GM12878 (cell line): ENCODE measurements around the gene CENPX. TPM values are rescaled to one million over a fixed set of nuclear protein-coding genes. Genes with fewer than 3 reads are reported as not detected.

Source experiments
- ATAC-seq: fragments of 200-7000 bp; cut with Tn5 transposase; 3 replicates; pipeline ENCODE4 v1.9.1; 2020; ENCODE audit warnings: mild to moderate bottlenecking, moderate library complexity
- BruUV-seq: library from RNA; stranded (reverse); fragments of 400-500 nt; replicated peaks from 2 replicates; lab custom pipeline; 2021; lab: Mats Ljungman, UMichigan
- CTCF ChIA-PET: fragments of 300-600 bp; sonication (Branson Sonifier 250); formaldehyde crosslinking; extraction: SDS; loops from one replicate; lab custom pipeline; 2021; ENCODE audit warnings: inconsistent platforms; lab: Yijun Ruan, JAX
- POLR2A ChIA-PET: fragments of 350-600 bp; formaldehyde crosslinking; extraction: SDS; loops from one replicate; lab custom pipeline; 2021; ENCODE audit warnings: inconsistent platforms; lab: Charles Lee
- RAD21 ChIA-PET: fragments of 300-600 bp; sonication (Branson Sonifier 250); formaldehyde crosslinking; loops from one replicate; lab custom pipeline; 2023; ENCODE audit warnings: antibody characterized with exemption; ENCODE audit not compliant: unreplicated experiment; lab: Charles Lee
- SMC1A ChIA-PET: fragments of 300-600 bp; sonication (Branson Sonifier 250); formaldehyde crosslinking; loops from one replicate; lab custom pipeline; 2023; ENCODE audit not compliant: unreplicated experiment, uncharacterized antibody; lab: Charles Lee
- DNase-seq: peaks from one replicate; pipeline ENCODE4 v3.0.0-alpha.2; 2011; ENCODE audit warnings: low read depth, low spot score
- FAIRE-seq: peaks from 3 replicates; lab custom pipeline; 2011; peaks lifted over from hg19 to GRCh38; lab: Jason Lieb, UNC
- H2AFZ ChIP-seq: 2 replicates; pipeline ENCODE4 v1.6.0; 2011; ENCODE audit warnings: low read depth, low read length, control low read depth; ENCODE audit not compliant: control insufficient read depth
- H3K27ac ChIP-seq: 2 replicates; pipeline ENCODE4 v1.5.1; 2011; ENCODE audit warnings: control low read depth; ENCODE audit not compliant: control insufficient read depth, insufficient read depth
- H3K27me3 ChIP-seq, 2 experiments: replicated peaks in 1 of 2; 2 replicates each; pipeline versions ENCODE4 v1.6.0 to v1.6.1; 2011; ENCODE audit warnings: low read length in 1 of 2; ENCODE audit not compliant: control insufficient read depth in 2 of 2, insufficient read depth in 2 of 2
- H3K36me3 ChIP-seq, 2 experiments: 2 replicates each; pipeline ENCODE4 v1.5.1; 2011; ENCODE audit warnings: low read length in 1 of 2; ENCODE audit not compliant: control insufficient read depth in 2 of 2, insufficient read depth in 2 of 2
- H3K4me1 ChIP-seq: 2 replicates; pipeline ENCODE4 v1.6.1; 2011; ENCODE audit warnings: mild to moderate bottlenecking, low read length, moderate library complexity, mixed read lengths; ENCODE audit not compliant: control insufficient read depth, insufficient read depth
- H3K4me2 ChIP-seq: 2 replicates; pipeline ENCODE4 v1.6.0; 2011; ENCODE audit warnings: control low read depth; ENCODE audit not compliant: control insufficient read depth, insufficient read depth
- H3K4me3 ChIP-seq: fragments of 200-600 bp; sonication (generic); 2 replicates; pipeline ENCODE4 v1.5.1; 2016
- H3K79me2 ChIP-seq: 2 replicates; pipeline ENCODE4 v1.6.0; 2011; ENCODE audit warnings: low read length; ENCODE audit not compliant: control insufficient read depth, insufficient read depth
- H3K9ac ChIP-seq: 2 replicates; pipeline ENCODE4 v1.8.0; 2011; ENCODE audit warnings: low read length, control low read depth, mixed read lengths; ENCODE audit not compliant: control insufficient read depth, insufficient read depth
- H3K9me3 ChIP-seq: replicated peaks from 3 replicates; pipeline ENCODE4 v1.5.1; 2011; ENCODE audit warnings: mild to moderate bottlenecking, low read length; ENCODE audit not compliant: control insufficient read depth, insufficient read depth
- H4K20me1 ChIP-seq: 2 replicates; pipeline ENCODE4 v1.6.0; 2011; ENCODE audit not compliant: control insufficient read depth, insufficient read depth
- EGR1 ChIP-seq, 2 experiments: IDR thresholded peaks; 1 replicate in 1 of 2; 2 replicates in 1 of 2; pipeline ENCODE4 v1.6.1; 2011 to 2012; ENCODE audit warnings: low read depth in 2 of 2, low read length in 2 of 2, borderline replicate concordance in 1 of 2, mild to moderate bottlenecking in 1 of 2, moderate library complexity in 1 of 2
- HDAC2 ChIP-seq: fragments of 200-600 bp; sonication (generic); IDR thresholded peaks from 2 replicates; pipeline ENCODE4 v1.6.1; 2017
- RAD51 ChIP-seq: fragments of 450-650 bp; IDR thresholded peaks from 2 replicates; pipeline ENCODE4 v1.6.1; 2016; ENCODE audit warnings: moderate library complexity, mild to moderate bottlenecking, inconsistent platforms
- SIX5 ChIP-seq: IDR thresholded peaks from 2 replicates; pipeline ENCODE4 v1.6.1; 2011; ENCODE audit warnings: mild to moderate bottlenecking, low read depth, low read length, moderate library complexity; ENCODE audit not compliant: severe bottlenecking
- SPI1 ChIP-seq: IDR thresholded peaks from 2 replicates; pipeline ENCODE4 v1.6.1; 2011; ENCODE audit warnings: low read depth, mild to moderate bottlenecking, low read length, moderate library complexity, borderline replicate concordance; ENCODE audit not compliant: insufficient read depth
- ZSCAN29 ChIP-seq: fragments of 450-650 bp; IDR thresholded peaks from 2 replicates; pipeline ENCODE4 v1.6.1; 2017; ENCODE audit warnings: mild to moderate bottlenecking, moderate library complexity
- WGBS: methylation state at CpG from one replicate; pipeline ENCODE4 v1.1.6; 2016; ENCODE audit warnings: low lambda C conversion rate; ENCODE audit not compliant: insufficient replicate concordance, insufficient coverage; ENCODE audit errors: missing lambda C conversion rate; 5-methylcytosine and 5-hydroxymethylcytosine counted together
- in situ Hi-C: fragments of 300-500 bp; cut with MboI; formaldehyde crosslinking; loops from 9 replicates; pipeline ENCODE4 v1.14.3; 2018; ENCODE audit warnings: mixed read lengths
- intact Hi-C: fragments of 100-400 bp; cut with micrococcal nuclease; formaldehyde crosslinking; loops from one replicate; pipeline ENCODE4 v1.14.2; 2022; ENCODE audit not compliant: unreplicated experiment
- polyA plus RNA-seq, 11 experiments: library from polyadenylated mRNA; depleted of rRNA in 4 of 11; unstranded in 6 of 11; stranded (reverse) in 5 of 11; fragments of >200 nt; fragmentation: Nextera tagmentation in 4 of 11; fragmentation: Illumina TruSeq in 1 of 11; extraction: Ambion mirVana in 4 of 11; extraction: Trizol in 1 of 11; gene quantifications; 1 replicate in 1 of 11; 2 replicates in 10 of 11; pipeline versions ENCODE4 v1.2.1 to v1.2.3, GENCODE V29; 2011 to 2016; ENCODE audit warnings: inconsistent platforms in 2 of 11, missing spikeins in 2 of 11, low read depth in 1 of 11
- total RNA-seq, 4 experiments: library from RNA; depleted of rRNA in 3 of 4; stranded (reverse); fragments of >200 nt in 3 of 4; fragmentation: Illumina TruSeq in 1 of 4; extraction: Trizol in 1 of 4; gene quantifications; 2 replicates each; pipeline versions ENCODE4 v1.2.1 to v1.2.3, GENCODE V29; 2013 to 2021

The CENPX gene
- total and polyA plus RNA-seq, 10 of the 15 experiments (the other 5 are each of a cell fraction or from before 2014, with no cell fraction given) = 11.7 to 182 (median 71.9) TPM

GRCh38 chr17:82007228-82007494 lies 15.5 kb downstream of the CENPX start (continued):
- TF ChIP-seq EGR1 (IDR thresholded peaks at IDR 0.05; ENCODE audit: borderline replicate concordance in 1 of 2, low read depth in 2 of 2, low read length in 2 of 2) = no peak

- FAIRE-seq (no peak), DNase-seq (no peak), ATAC-seq (no peak)
- Histone ChIP-seq H3K79me2 (no peaks in the 10 kb centered on the region), H3K4me2 (no peak overlapping the region), H3K9ac (no peak overlapping the region), H4K20me1 (no peaks in the 10 kb centered on the region), H3K9me3 (no peaks in the 10 kb centered on the region), H3K27me3 (no peaks in the 10 kb centered on the region), H3K27ac (no peak overlapping the region), H3K4me1 (no peaks in the 10 kb centered on the region), H3K4me3 (no peak overlapping the region), H2AFZ (no peak overlapping the region), H3K36me3 (no peaks in the 10 kb centered on the region)
- SMC1A ChIA-PET = no interaction called here
- TF ChIP-seq ZSCAN29 = no peak
- no peak for TF ChIP-seq SPI1
- TF ChIP-seq RAD51 = no peak
- TF ChIP-seq SIX5 = no peak
- no peak for TF ChIP-seq HDAC2
- BruUV-seq = no TSS peak
- POLR2A ChIA-PET = no interaction called here
- RAD21 ChIA-PET = no interaction called here
- CTCF ChIA-PET = no interaction called here
- in situ Hi-C loops = no loop called here
- intact Hi-C loops = no loop called here
- 80% methylated on average over 22 of the region's 24 CpGs for WGBS
These were observed 16.0 kb downstream of the CENPX start for GRCh38 chr17:82006468-82007227.
